NCI-H774 (cell line): ENCODE results near the gene ARHGAP10.

ENCODE experiments used
- DNase-seq: peaks from one replicate; lab custom pipeline; 2025; lab: John Stamatoyannopoulos, UW

The ARHGAP10 gene

DNA sequence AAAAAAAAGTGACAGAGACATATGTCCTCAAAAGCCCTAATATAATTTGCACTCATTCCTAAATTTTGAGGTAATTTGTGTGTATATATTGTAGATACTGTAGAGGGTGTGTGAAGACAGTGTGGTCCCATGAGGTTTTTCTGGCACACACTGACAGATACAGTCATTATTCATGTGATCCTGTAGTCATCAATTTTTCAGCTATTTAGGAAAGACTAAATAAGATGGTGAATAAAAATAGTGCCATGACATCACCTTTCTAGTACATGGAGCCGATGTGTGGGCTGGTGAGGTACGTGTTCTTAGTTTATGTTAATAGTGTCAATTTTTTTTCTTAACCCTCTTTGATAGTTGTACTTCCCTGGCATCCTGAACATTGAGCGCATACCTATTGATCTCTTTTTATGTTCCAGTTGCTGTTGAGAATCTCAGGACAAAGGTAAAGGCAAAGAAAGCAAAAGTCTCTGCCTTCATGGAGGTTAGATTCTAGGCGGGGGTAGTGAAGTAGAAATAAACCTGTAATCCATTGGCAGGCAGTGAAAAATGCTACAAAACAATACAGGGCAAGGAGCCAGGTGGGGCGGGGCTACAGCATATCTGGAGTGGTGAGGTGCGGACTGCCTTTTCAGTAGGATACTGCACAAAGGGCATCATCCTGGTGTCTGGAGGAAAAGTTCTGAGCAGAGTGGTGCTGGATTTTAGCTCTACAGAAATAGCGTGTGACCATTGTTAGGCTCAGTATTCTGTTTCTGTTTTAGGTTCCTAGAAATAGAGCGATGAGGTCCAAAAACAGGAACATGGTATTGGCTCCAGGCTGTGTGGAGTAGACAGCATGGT, 93.8 kb downstream of the ARHGAP10 start:
- DNase-seq = no peak

DNA sequence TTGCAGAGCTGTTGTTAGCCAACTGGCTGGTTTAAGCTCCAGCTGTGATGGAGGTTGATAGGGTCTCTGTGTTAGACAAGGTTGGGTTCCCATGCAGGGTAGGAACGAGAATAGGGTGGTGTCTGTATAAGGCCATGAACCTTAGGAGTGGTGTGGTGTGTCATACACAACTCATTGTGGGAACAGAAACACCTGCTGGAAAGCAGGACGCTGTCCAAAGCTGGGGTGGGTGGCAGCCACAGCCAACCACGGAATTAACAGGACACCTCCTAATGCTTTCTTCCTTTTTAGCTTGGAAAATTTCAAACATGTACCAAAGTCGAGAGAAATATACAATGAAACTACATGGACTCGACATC, 94.4 kb downstream of the ARHGAP10 start:
- DNase-seq = no peak

DNA sequence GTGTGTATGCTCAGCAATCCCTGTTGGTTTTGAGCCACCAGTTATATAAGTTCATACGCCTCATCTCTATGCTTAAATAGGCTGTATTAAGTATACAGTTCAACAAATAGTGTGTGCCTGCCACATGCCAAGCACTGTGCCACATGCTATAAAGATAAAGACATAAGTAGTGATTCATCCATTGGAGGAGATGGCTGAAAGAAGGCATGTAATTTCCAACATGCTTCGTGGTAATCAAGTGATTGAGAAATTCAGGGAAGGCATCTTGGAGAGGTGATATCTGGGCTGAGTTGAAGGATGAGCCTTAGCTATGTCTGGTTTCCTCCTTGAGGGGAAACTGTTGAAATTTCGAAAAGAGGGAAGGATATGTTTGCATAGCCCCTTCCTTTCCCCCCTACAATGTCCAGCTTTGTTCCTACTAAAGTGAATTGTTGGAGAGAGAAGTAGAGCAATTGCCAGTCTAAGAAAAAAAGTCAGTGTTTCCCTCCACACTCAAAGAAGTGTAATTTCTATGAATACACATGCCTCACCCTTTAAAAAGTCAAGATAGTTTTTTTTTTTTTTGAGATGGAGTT, 96.5 kb downstream of the ARHGAP10 start:
- no peak for DNase-seq

DNA sequence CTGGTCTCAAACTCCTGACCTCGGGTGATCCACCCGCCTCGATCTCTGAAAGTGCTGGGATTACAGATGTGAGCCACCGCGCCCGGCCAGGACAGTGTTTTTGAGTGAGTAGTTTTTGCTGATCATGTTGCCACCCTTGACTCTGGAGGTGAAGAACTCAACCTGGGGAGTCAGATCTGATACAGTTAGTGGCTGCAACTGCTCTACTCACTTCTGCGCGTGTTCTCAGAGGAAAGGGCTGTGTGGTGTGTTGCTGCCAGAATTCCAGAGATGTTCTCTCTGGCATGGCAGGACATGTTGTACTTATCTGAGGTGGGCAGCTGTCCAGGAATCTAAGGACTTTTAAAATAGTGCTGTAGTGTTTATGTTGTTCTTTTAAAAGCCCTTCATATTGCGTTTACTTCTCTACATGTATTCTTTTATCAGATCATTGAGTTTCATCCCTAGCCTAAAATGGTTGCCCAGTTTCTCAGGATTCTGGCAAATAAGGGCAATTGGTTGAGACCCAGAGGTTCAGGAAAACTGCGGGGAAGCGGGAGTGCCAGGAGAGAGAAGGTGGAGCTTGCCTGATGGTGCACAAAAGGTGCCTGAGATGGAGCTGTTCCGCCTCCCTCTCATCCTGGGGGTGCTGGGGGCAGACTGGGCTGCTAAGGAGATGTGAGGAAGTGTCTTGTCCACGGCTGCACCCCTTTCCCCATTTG, 97.7 kb downstream of the ARHGAP10 start:
- no peak for DNase-seq

DNA sequence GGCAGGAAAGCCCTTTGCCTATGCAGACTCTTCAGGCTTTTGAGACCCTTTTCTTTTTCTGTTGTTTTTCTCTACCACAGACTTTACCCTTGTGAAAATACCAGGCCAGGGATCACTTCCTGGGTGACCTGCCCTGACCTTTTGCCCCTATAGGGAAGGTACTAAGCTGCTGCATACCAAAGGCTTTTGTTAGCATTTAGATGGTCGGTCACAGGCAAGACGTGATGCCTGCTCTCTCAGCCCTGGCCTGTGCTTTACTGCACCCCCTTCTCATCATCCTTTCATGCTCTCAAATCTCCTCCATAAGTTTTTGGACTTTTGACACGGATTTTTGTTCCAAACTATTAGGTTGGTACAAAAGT, 98.2 kb downstream of the ARHGAP10 start:
- no peak for DNase-seq

DNA sequence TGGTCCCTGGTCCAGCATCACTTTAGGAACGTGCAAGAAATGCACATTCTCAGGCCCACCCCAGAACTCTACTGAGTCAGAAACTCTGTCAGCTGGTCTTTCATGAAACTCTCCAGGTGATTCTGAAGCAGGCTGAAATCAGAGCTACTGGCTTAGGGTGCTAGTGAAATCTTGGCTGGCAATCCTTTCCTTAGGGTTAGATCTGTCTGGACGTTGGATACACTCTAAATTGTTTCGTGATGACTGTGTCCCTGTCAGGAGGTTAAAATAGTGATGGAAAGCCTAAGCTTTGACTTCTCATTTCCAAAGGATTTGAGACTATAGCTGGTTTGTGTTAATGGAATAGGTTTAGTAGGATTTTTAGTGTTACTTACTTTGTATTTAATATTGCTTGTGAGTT, 99.1 kb downstream of the ARHGAP10 start:
- DNase-seq = no peak

DNA sequence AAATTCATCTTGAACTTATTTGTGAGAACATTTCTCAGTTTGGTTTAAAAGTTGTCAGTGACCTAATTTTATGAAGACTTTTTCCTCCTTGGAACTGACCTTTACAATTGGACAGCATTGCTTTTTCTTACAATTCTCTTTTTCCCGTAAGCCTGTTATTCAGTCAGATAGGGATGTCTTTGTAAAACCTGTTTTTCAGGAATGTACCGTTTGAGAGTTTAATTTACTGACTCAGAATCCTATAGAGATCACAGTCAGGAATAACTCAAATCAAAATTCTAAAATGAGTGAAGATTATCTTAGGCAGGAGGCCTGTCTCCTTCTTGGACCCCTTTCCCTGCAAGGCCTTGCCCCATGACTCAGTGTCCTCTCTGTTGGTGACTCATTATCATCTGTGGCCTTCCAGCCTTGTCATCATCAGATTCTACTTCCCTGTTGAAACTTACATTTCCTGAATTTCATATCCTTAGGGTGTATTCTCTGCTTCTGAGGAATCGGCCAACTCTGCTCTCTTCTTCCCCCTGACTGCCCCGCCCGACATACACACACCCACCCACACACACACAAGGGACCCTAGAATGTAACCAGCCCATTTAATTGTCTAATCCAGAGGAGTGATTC, 99.8 kb downstream of the ARHGAP10 start:
- no peak for DNase-seq

DNA sequence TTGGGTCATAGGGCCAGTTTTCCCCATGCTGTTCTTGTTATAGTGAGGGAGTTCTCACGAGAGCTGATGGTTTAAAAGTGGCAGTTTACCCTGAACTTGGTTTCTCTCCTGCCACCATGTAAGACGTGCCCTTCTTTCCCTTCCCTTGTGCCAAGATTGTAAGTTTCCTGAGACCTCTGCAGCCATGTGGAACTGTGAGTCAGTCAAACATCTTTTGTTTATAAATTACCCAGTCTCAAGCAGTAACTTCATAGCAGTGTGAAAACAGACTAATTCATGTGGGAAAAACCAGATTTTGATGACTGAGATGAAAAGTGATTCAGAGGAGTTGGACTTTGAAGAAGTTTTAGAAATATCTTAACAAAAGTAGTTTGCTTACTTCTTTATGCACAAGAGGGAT, 101.4 kb downstream of the ARHGAP10 start:
- no peak for DNase-seq

DNA sequence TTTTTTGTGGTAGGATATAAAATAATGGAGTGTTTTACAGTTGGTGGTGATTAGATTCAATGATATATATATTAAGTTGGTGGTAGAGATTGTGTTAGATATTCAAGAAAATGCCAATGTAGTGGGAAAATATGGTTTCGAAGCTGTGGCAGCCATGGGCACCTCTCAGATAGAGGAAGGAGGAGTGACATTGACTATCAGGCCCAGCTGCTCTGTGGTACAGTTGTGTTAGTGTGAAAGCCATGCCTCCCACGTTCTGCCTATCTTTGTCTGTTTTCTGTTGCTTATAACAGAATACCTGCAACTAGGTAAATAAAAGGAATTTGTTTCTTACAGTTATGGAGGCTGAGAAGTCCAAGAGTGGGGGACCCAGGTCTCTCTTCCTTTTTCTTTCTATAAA, 101.9 kb downstream of the ARHGAP10 start:
- DNase-seq = no peak

DNA sequence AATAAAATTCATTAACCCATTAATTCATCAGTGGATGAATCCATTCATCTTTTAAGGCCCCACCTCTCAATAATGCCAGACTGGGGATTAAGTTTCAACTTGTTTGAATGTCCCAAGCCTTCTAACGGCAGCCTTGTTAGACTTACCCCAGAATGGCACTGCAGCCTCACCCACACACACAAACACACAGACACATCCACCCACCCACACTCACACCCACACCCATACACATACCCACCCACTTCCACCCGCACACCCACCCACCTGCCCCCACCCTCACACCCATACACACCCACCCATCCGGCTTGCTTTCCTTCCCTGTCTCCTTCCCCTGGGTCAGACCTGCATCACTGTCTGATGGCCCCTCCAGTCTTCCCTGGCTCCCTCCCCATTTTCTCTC, 102.6 kb downstream of the ARHGAP10 start:
- no peak for DNase-seq

DNA sequence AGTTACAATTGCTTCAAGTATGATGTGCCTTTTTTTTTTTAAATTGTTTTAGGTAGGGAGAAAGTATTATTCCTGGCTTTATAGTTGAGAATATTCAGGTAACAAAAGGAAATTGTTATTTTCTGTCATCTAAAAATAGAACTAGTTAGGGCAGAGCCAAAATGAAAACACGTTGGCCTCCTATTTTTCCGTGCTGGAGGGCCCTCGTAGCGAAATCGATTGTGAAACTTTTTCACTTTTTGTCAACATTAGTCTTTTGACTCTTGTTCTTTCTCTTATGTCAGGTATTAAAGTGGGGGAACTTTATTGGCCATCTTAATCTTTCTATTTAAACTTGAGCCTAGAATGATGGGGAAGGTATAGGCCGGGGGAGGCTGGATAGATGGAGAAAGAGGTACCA, 104.9 kb downstream of the ARHGAP10 start:
- no peak for DNase-seq

DNA sequence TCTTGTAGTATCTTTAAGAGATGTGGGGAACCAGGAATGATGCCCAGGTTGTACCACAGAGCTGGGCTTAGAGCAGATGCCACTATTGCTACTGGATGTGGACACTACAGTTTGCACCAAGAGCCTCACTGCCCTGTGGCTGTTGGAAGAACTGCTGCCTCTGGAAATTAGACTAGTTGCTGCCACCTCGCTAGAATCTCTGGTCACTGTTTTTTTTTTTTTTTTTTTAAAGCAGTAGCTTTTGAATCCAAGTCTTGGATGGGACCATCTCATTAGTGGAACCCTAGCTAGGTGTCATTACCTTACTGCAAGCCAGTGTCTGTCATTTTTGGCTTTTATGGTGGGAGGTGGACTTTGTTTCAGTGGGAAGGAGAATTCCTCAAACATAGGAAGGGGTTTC, 105.5 kb downstream of the ARHGAP10 start:
- DNase-seq = no peak

DNA sequence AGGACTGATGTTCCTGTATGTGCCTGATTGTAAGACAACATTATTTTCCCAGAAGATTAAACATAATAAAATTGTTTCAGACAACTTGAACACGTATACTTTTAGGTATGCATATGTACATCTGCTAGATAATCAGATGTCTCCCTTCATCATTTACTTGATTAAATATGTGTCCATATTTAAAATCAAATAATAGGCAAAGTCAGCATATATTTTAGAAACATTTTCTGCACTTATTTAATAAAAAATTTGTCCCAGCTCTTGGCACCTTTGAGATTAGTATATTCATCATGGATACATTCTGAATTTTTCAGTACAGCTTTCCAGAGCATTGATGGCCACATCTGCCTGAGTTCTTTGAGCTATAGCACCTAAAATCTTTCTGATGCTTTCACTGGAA, 106.0 kb downstream of the ARHGAP10 start:
- DNase-seq = no peak

DNA sequence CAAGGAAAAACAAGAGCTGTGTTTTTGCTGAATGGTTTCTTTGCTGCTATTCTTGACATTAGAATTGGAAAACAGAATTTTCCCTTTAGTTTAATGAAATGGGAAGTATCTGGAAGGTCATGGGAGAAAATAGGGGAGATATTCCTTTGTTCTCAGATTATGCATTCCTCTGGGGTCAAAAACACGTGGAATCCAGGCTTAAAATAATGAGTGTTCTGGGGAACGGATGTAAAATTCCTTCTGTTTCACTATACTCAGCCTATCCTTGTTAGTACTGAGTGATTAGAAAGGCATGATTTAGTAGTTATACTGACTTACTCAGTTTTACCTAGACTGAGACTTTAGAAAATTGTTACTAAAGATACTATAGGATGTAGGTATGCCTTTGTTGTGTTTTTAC, 107.3 kb downstream of the ARHGAP10 start:
- no peak for DNase-seq

DNA sequence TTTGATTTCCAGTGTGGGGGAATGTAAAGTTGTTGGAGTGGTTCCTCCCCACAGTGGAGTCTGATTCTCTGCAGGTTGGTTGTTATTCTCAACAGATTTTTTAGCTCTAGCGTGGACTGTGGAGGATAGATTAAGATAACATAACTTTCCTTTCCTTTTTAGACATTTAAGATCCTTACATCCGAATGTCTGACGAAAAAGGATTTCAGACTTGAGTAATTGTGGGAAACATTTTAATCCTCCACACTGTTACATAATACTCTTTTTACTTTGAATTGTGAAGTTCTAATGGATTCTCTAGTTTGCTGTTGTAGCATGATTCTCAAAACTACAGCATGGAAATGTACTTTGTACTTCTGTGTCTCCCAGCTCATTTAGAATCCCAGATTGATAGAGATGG, 107.8 kb downstream of the ARHGAP10 start:
- no peak for DNase-seq

DNA sequence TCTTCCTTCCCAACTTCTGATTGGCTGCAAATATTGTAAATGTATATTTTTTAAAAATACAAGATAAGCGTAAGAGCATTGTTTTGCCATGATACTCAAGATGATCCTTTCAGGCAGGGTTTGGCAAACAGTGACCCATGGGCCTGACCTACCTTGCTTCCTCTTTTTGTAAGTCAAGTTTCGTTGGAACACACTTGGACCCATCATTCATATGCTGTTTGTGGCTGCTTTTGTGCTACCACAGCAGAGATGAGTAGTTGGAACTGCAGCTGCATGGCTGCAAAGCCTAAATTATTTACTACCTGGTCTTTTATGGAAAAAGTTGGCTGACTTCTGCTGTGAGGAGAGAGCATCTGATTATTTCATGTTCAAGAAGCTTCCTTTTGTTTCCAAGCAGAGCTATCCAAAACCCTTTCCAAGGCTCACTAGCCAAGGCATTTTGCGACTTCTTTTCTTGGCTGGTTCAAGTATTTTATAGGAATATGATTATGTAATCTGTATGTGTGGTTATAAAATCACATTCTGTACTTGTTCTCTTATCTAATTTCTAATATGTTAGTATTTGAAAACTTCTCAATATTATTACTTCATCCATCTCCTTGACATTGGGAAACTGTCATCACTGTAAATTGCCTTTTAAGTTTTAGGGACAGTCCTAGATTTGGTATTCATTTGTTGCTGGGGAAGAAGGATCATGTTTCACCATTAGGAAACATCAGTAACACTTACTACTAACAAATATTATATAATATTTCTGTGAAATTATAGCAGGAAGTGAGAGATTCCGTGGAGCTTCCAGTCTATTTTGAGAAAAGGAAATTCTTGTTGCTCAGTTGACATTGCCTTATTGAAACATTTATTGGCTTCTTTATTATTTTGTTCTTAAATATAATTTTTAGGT, 109.2 kb downstream of the ARHGAP10 start:
- DNase-seq = no peak

DNA sequence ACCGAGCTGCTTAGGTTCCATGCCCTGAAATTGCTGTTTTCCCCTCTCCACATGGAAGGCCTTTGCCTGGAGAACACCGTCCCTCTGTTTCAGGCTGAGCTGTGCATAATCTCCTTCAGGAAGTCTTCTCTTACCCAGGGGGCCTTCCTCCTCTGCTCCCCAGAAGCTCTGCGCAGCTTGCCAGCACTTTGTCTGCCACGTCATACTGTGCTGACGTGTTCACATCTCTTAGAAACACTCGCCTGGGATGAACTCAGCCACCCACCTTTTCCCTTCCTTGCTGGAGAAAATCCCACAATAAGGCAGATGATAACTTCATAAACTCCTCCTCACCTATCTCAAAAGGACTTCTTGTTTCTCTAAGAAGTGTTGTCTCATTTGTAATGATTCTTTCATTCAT, 110.7 kb downstream of the ARHGAP10 start:
- DNase-seq = no peak

DNA sequence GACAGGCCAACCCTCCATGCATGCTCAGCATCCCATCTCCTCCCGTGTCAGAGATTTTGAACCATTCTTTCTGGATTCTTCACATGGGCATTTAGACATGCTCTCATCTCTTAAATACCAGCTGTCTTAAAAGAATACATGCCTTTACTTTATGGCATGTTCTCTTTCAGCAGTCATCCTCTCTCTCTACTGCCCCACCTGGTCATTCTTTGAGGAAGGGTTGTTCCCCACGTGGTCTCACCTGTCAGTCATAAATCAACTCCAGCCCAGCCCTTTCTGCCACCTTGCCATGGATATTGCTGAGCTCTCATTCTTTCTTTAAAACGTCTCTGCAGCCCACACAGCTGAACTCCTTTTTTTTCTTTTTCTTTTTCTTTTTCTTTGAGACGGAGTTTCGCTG, 111.3 kb downstream of the ARHGAP10 start:
- DNase-seq = no peak

DNA sequence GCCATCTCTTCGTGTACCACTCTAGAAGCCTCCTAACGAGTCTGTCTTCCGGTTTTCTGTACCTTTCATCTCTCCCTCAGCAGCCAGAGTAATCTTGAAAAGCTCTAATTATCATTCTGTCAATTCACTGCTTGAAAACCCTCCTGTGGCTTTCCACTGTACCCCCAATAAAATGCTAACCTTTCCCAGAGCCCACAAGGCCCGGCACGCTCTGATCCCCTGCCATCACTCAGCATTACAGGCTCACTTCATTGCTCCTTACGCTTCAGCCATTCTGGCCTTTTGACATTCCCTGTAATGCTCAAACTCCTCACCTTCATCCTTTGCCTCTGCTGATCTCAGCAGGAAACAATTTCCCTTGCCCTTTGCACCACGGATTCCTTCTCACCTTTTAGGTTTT, 112.9 kb downstream of the ARHGAP10 start:
- no peak for DNase-seq

DNA sequence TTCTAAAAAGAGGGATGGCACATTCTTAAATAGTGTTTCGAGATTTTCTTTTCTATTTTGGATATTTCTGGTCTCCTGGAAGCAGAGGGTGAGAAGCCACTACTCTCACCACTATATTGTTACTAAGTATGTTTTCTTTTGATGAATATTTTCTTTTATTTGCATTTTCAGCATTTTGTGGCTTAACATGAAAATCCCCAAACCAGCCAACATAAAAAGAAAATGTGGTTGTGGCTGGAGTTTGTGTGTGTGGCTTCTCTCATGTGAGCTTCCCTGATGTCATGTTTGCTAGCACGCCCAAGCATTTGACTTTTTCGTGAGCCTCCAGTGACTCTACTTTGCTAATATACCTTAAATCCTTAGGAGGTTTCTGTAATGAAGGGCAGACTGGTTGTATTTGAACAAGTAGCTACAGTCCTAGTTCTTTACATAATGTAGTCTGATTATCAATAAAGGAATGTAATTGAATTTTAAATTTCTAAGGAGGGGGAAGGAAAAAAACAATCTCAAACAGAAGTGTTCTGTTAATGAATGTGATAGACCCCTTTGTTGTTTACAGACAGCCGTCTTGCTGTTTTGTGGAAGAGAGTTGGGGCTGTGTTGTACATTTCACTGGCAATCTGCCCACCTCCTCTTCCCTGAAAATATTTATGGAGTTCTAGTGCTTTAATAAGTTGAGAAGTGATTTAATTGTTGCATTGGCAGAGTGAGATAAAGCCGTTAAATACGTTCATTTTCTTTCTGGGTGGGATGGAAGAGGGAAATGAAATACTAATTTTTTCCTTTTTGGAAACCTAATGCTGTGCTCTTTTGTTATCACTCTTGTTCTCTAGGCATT, 114.6 kb downstream of the ARHGAP10 start:
- no peak for DNase-seq
